ENCODE data around the gene LYAR.

The LYAR gene

DNA sequence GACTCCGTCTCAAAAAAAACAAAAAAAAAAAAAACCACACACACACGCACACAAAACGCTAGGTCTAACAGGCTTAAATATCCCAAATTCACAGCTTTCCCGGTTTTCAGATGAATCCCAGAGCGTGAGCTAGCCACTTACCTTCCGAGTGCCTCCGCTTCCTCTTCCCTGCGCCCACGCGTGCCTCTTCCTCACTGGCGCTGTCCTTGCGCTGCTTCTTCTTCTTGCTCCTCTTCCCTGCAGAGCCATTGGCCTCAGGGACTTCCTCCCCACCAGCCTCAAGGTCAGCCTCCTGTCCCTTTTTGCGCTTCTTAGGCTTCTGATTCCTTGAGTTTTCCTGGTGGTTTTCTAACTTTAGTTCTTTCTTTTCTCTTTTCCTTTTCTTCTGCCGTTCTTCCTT is 15.7 kb downstream of the LYAR start:
- no peaks in the 10 kb centered on the region for H3F3A ChIP-seq (ENCODE audit: insufficient read depth, low read length)
- peaks cover 70% of the 10 kb centered on the region for H3K36me3 ChIP-seq (ENCODE audit: insufficient read depth, low read length)
- H3K27ac ChIP-seq (ENCODE audit: low read depth, low read length, poor library complexity, severe bottlenecking): no peak overlapping the region
- no peaks in the 10 kb centered on the region for H3K9me2 ChIP-seq (ENCODE audit: low read depth, low read length)
- H3K27me3 ChIP-seq (ENCODE audit: insufficient read depth, low read length): no peaks in the 10 kb centered on the region
- no peak overlapping the region for H2AFZ ChIP-seq (ENCODE audit: low read length)
- H3K9me3 ChIP-seq (ENCODE audit: low read length): no peaks in the 10 kb centered on the region
- no peak overlapping the region for H3K9ac ChIP-seq (ENCODE audit: low read length)
- H3K4me3 ChIP-seq (ENCODE audit: low read depth, low read length, poor library complexity, severe bottlenecking): no peak overlapping the region
- H3K4me2 ChIP-seq (ENCODE audit: low read length): no peak overlapping the region
- no peaks in the 10 kb centered on the region for H4K20me1 ChIP-seq (ENCODE audit: insufficient read depth, low read length)
- H3K4me1 ChIP-seq (ENCODE audit: insufficient read depth, low read length, severe bottlenecking): no peaks in the 10 kb centered on the region
- TF ChIP-seq EZH2 (IDR thresholded peaks at IDR 0.05; ENCODE audit: borderline replicate concordance, low read length): no peak
- TF ChIP-seq, protein P1, sequence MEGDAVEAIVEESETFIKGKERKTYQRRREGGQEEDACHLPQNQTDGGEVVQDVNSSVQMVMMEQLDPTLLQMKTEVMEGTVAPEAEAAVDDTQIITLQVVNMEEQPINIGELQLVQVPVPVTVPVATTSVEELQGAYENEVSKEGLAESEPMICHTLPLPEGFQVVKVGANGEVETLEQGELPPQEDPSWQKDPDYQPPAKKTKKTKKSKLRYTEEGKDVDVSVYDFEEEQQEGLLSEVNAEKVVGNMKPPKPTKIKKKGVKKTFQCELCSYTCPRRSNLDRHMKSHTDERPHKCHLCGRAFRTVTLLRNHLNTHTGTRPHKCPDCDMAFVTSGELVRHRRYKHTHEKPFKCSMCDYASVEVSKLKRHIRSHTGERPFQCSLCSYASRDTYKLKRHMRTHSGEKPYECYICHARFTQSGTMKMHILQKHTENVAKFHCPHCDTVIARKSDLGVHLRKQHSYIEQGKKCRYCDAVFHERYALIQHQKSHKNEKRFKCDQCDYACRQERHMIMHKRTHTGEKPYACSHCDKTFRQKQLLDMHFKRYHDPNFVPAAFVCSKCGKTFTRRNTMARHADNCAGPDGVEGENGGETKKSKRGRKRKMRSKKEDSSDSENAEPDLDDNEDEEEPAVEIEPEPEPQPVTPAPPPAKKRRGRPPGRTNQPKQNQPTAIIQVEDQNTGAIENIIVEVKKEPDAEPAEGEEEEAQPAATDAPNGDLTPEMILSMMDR (IDR thresholded peaks at IDR 0.05; ENCODE audit: low read length): no peak
- no peaks in the 10 kb centered on the region for H3K79me2 ChIP-seq (ENCODE audit: insufficient read depth, low read length)

DNA sequence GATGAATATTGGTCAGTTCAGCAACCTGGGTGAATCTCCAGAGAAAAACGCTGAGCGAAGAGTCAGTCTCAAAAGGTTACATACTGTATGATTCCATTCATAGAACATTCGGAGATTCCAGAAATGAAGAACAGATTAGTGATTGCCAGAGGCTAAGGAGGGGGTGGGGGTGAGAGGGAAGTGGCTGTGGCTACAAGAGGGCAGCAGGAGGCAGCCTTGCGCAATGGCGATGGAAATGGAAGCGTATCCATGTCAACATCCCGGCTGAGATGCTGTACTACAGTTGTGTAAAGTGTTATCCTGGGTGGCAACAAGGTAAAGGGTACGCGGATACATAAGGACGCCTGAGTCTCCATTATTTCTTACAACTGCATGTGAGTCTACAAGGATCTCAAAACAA is 18.0 kb downstream of the LYAR start:
- Histone ChIP-seq H2AFZ (ENCODE audit: low read length) (no peak overlapping the region), H3K9me2 (ENCODE audit: low read depth, low read length) (no peaks in the 10 kb centered on the region), H3K27ac (ENCODE audit: low read depth, low read length, poor library complexity, severe bottlenecking) (no peak overlapping the region), H3K27me3 (ENCODE audit: insufficient read depth, low read length) (no peaks in the 10 kb centered on the region), H3K79me2 (ENCODE audit: insufficient read depth, low read length) (no peaks in the 10 kb centered on the region), H3K9ac (ENCODE audit: low read length) (no peak overlapping the region), H3K4me1 (ENCODE audit: insufficient read depth, low read length, severe bottlenecking) (no peaks in the 10 kb centered on the region), H3K36me3 (ENCODE audit: insufficient read depth, low read length) (peaks cover 57% of the 10 kb centered on the region), H3K9me3 (ENCODE audit: low read length) (no peaks in the 10 kb centered on the region), H3F3A (ENCODE audit: insufficient read depth, low read length) (no peaks in the 10 kb centered on the region), H3K4me3 (ENCODE audit: low read depth, low read length, poor library complexity, severe bottlenecking) (no peak overlapping the region), H3K4me2 (ENCODE audit: low read length) (no peak overlapping the region), H4K20me1 (ENCODE audit: insufficient read depth, low read length) (no peaks in the 10 kb centered on the region)
- TF ChIP-seq EZH2 (IDR thresholded peaks at IDR 0.05; ENCODE audit: borderline replicate concordance, low read length): no peak
- TF ChIP-seq, protein P1 (IDR thresholded peaks at IDR 0.05; ENCODE audit: low read length): no peak

DNA sequence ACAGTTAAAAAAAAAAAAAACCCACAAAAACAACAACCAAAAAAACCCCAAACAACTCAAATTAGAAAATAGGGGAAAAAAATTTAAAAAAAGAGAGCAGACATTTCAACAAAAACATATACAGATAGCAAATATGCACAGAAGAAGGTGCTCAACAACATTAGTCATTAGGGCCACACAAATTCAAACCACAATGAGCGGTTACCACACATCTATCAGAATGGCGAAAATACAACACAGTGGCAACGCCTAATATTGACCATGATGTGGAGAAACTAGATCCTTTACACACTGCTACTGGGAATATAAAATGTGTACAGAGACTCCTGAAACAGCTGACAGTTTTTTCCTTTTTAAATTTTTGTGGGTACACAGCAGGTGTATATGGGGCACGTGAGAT is 19.4 kb downstream of the LYAR start:
- TF ChIP-seq, protein P1 (IDR thresholded peaks at IDR 0.05; ENCODE audit: low read length): no peak
- no peak for TF ChIP-seq EZH2 (IDR thresholded peaks at IDR 0.05; ENCODE audit: borderline replicate concordance, low read length)
- no peaks in the 10 kb centered on the region for H3K9me2 ChIP-seq (ENCODE audit: low read depth, low read length)
- no peaks in the 10 kb centered on the region for H3F3A ChIP-seq (ENCODE audit: insufficient read depth, low read length)
- H3K79me2 ChIP-seq (ENCODE audit: insufficient read depth, low read length): no peaks in the 10 kb centered on the region
- H2AFZ ChIP-seq (ENCODE audit: low read length): no peak overlapping the region
- H3K4me2 ChIP-seq (ENCODE audit: low read length): no peak overlapping the region
- no peak overlapping the region for H3K4me3 ChIP-seq (ENCODE audit: low read depth, low read length, poor library complexity, severe bottlenecking)
- no peaks in the 10 kb centered on the region for H3K9me3 ChIP-seq (ENCODE audit: low read length)
- no peaks in the 10 kb centered on the region for H4K20me1 ChIP-seq (ENCODE audit: insufficient read depth, low read length)
- no peaks in the 10 kb centered on the region for H3K4me1 ChIP-seq (ENCODE audit: insufficient read depth, low read length, severe bottlenecking)
- H3K36me3 ChIP-seq (ENCODE audit: insufficient read depth, low read length): peaks cover 61% of the 10 kb centered on the region
- no peaks in the 10 kb centered on the region for H3K27me3 ChIP-seq (ENCODE audit: insufficient read depth, low read length)
- no peak overlapping the region for H3K9ac ChIP-seq (ENCODE audit: low read length)
- H3K27ac ChIP-seq (ENCODE audit: low read depth, low read length, poor library complexity, severe bottlenecking): no peak overlapping the region

All from OCI-LY1 (cell line).